HepG2 (cell line): ENCODE data around the gene LENG1. TPM values are rescaled to one million over a fixed set of nuclear protein-coding genes. Genes with fewer than 3 reads are reported as not detected.
A peak's percentile ranks its signal among the peaks of the same experiment; 100 is the strongest.

Experiments used
- HMGA1 ChIP-seq: sonication (generic); formaldehyde crosslinking; conservative IDR thresholded peaks from 2 replicates; pipeline ENCODE4 v1.4.0; 2020; ENCODE audit warnings: missing genetic modification reagents
- KLF9 ChIP-seq: IDR thresholded peaks from 2 replicates; pipeline ENCODE4 v1.6.1; 2016; ENCODE audit warnings: low read depth
- PHF21A ChIP-seq: sonication (generic); formaldehyde crosslinking; IDR thresholded peaks from 2 replicates; pipeline ENCODE4 v1.5.0; 2020; ENCODE audit warnings: mild to moderate bottlenecking, missing genetic modification reagents
- RAD21 ChIP-seq: fragments of 450-650 bp; formaldehyde crosslinking; IDR thresholded peaks from 2 replicates; pipeline ENCODE4 v1.5.0; 2020; ENCODE audit warnings: mild to moderate bottlenecking
- TGIF2 ChIP-seq: IDR thresholded peaks from 2 replicates; pipeline ENCODE4 v1.6.1; 2016; ENCODE audit warnings: control low read depth, missing compliant biosample characterization
- ZNF121 ChIP-seq: sonication (generic); formaldehyde crosslinking; IDR thresholded peaks from 2 replicates; pipeline ENCODE4 v1.5.0; 2020; ENCODE audit warnings: mild to moderate bottlenecking, missing genetic modification reagents
- ZNF629 ChIP-seq: sonication (generic); formaldehyde crosslinking; conservative IDR thresholded peaks from 2 replicates; pipeline ENCODE4 v1.5.0; 2020; ENCODE audit warnings: missing genetic modification reagents
- polyA plus RNA-seq, 8 experiments: library from polyadenylated mRNA; depleted of rRNA in 3 of 8; stranded (reverse) in 7 of 8; unstranded in 1 of 8; fragments of >200 nt; fragmentation: Illumina TruSeq in 4 of 8; extraction: Trizol in 4 of 8; gene quantifications; 2 replicates each; pipeline versions ENCODE4 v1.2.1 to v1.2.3, GENCODE V29; 2011 to 2016; ENCODE audit warnings: low read depth in 4 of 8, missing spikeins in 1 of 8, mixed read lengths in 1 of 8; ENCODE audit not compliant: insufficient read depth in 1 of 8
- total RNA-seq, 5 experiments: library from RNA; depleted of rRNA; stranded (reverse); fragments of >200 nt; fragmentation: Illumina TruSeq; extraction: Trizol; gene quantifications; 2 replicates each; pipeline ENCODE4 v1.2.3, GENCODE V29; 2016; ENCODE audit warnings: low read depth in 1 of 5
- TF ChIP-seq, protein P1 (sequence below): sonication (generic); formaldehyde crosslinking; IDR thresholded peaks from 2 replicates; pipeline ENCODE4 v1.5.0; 2020; ENCODE audit warnings: mild to moderate bottlenecking, missing genetic modification reagents
- TF ChIP-seq, protein P2 (sequence below): sonication (generic); formaldehyde crosslinking; IDR thresholded peaks from 2 replicates; pipeline ENCODE4 v1.5.1; 2020; ENCODE audit warnings: missing genetic modification reagents, mild to moderate bottlenecking, borderline replicate concordance
- TF ChIP-seq, protein P3 (sequence below): sonication (generic); formaldehyde crosslinking; IDR thresholded peaks from 2 replicates; pipeline ENCODE4 v1.5.0; 2020; ENCODE audit warnings: mild to moderate bottlenecking, missing genetic modification reagents, borderline replicate concordance
- TF ChIP-seq, protein P4 (sequence below), 2 experiments: fragments of 450-650 bp in 1 of 2; sonication (generic) in 1 of 2; formaldehyde crosslinking in 1 of 2; IDR thresholded peaks; 2 replicates each; pipeline versions ENCODE4 v1.6.1 to v1.8.0; 2016 to 2022; ENCODE audit warnings: antibody characterized with exemption in 1 of 2, mild to moderate bottlenecking in 1 of 2, missing genetic modification reagents in 1 of 2

LENG1 gene
- total and polyA plus RNA-seq, 2 of the 13 experiments (the other 11 are each of a cell fraction or from before 2014, with no cell fraction given) = 1.8 to 3.8 TPM

DNA sequence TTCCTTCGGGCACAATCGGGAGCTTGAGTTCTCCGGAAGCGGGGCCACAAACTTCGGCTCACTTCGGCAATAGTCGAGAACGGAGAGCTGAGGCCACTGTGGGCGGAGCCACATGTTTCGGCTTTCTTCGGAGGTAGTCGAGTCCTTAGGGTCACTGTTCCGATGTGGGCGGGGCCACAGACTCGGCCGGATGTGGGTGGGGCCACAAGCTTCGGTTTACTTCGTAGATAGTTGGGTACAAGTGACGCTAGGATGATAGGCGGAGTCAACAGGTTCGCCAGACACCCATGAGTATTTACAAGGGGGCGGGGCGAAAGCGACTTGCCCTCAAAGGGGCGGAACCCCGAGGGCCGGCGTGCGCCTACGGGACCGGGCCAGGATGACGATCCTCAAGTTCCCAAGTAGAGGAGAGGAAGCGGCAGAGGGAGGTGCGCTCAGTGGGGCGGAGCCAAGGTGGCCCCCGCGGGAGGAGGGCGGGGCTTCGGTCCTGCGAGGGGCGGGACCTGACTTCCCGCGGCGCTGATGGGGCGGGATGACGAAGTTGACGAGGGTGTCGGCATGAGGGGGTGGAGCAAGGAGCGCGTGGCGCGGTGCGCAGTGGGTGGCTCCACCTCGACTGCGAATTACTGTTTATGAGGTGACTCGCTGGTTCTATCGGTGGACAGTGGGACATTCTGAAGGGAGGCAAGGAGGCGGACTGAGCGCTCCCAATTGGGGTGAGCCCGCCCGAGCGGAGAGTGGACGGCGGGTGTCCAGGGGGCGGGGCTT is 30.4 kb upstream of the LENG1 start (continued):
- TF ChIP-seq KLF9 (CRISPR knock-in tag) (0 out of 2 replicates have a peak, but pooled peaks have one; percentile 65), TGIF2 (no peak), ZNF629 (0 out of 2 replicates have a peak, but pooled peaks have one; percentile 29), RAD21 (CRISPR knock-in tag) (no peak), PHF21A (CRISPR knock-in tag) (peak; percentile 79), HMGA1 (no peak), ZNF121 (no peak)
- TF ChIP-seq, protein P1, sequence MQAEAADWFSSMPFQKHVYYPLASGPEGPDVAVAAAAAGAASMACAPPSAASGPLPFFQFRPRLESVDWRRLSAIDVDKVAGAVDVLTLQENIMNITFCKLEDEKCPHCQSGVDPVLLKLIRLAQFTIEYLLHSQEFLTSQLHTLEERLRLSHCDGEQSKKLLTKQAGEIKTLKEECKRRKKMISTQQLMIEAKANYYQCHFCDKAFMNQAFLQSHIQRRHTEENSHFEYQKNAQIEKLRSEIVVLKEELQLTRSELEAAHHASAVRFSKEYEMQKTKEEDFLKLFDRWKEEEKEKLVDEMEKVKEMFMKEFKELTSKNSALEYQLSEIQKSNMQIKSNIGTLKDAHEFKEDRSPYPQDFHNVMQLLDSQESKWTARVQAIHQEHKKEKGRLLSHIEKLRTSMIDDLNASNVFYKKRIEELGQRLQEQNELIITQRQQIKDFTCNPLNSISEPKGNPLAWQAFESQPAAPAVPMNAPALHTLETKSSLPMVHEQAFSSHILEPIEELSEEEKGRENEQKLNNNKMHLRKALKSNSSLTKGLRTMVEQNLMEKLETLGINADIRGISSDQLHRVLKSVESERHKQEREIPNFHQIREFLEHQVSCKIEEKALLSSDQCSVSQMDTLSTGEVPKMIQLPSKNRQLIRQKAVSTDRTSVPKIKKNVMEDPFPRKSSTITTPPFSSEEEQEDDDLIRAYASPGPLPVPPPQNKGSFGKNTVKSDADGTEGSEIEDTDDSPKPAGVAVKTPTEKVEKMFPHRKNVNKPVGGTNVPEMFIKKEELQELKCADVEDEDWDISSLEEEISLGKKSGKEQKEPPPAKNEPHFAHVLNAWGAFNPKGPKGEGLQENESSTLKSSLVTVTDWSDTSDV (CRISPR knock-in tag) = 0 out of 2 replicates have a peak, but pooled peaks have one; percentile 45
- TF ChIP-seq, protein P2, sequence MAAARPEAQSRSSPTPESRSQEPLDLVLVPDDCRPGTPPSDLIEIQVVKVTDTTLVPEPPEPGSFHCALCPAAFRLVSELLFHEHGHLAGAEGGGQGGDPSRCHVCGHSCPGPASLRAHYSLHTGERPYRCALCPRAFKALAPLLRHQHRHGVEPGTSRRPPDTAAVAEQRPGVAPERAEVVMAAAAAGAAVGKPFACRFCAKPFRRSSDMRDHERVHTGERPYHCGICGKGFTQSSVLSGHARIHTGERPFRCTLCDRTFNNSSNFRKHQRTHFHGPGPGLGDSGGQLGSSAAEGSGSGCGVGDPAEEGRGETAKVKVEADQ = no peak
- TF ChIP-seq, protein P3, sequence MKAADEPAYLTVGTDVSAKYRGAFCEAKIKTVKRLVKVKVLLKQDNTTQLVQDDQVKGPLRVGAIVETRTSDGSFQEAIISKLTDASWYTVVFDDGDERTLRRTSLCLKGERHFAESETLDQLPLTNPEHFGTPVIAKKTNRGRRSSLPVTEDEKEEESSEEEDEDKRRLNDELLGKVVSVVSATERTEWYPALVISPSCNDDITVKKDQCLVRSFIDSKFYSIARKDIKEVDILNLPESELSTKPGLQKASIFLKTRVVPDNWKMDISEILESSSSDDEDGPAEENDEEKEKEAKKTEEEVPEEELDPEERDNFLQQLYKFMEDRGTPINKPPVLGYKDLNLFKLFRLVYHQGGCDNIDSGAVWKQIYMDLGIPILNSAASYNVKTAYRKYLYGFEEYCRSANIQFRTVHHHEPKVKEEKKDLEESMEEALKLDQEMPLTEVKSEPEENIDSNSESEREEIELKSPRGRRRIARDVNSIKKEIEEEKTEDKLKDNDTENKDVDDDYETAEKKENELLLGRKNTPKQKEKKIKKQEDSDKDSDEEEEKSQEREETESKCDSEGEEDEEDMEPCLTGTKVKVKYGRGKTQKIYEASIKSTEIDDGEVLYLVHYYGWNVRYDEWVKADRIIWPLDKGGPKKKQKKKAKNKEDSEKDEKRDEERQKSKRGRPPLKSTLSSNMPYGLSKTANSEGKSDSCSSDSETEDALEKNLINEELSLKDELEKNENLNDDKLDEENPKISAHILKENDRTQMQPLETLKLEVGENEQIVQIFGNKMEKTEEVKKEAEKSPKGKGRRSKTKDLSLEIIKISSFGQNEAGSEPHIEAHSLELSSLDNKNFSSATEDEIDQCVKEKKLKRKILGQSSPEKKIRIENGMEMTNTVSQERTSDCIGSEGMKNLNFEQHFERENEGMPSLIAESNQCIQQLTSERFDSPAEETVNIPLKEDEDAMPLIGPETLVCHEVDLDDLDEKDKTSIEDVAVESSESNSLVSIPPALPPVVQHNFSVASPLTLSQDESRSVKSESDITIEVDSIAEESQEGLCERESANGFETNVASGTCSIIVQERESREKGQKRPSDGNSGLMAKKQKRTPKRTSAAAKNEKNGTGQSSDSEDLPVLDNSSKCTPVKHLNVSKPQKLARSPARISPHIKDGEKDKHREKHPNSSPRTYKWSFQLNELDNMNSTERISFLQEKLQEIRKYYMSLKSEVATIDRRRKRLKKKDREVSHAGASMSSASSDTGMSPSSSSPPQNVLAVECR (CRISPR knock-in tag) = no peak
- TF ChIP-seq, protein P4, sequence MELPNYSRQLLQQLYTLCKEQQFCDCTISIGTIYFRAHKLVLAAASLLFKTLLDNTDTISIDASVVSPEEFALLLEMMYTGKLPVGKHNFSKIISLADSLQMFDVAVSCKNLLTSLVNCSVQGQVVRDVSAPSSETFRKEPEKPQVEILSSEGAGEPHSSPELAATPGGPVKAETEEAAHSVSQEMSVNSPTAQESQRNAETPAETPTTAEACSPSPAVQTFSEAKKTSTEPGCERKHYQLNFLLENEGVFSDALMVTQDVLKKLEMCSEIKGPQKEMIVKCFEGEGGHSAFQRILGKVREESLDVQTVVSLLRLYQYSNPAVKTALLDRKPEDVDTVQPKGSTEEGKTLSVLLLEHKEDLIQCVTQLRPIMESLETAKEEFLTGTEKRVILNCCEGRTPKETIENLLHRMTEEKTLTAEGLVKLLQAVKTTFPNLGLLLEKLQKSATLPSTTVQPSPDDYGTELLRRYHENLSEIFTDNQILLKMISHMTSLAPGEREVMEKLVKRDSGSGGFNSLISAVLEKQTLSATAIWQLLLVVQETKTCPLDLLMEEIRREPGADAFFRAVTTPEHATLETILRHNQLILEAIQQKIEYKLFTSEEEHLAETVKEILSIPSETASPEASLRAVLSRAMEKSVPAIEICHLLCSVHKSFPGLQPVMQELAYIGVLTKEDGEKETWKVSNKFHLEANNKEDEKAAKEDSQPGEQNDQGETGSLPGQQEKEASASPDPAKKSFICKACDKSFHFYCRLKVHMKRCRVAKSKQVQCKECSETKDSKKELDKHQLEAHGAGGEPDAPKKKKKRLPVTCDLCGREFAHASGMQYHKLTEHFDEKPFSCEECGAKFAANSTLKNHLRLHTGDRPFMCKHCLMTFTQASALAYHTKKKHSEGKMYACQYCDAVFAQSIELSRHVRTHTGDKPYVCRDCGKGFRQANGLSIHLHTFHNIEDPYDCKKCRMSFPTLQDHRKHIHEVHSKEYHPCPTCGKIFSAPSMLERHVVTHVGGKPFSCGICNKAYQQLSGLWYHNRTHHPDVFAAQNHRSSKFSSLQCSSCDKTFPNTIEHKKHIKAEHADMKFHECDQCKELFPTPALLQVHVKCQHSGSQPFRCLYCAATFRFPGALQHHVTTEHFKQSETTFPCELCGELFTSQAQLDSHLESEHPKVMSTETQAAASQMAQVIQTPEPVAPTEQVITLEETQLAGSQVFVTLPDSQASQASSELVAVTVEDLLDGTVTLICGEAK (IDR thresholded peaks at IDR 0.05) = no peak
- TF ChIP-seq, protein P4 (CRISPR knock-in tag; IDR thresholded peaks at IDR 0.05) = peak; percentile 67
